Large intestine (tissue), 12 donors: Measurements from ENCODE around the gene METTL4. TPM values are rescaled to one million over a fixed set of nuclear protein-coding genes. Genes with fewer than 3 reads are reported as not detected.
A peak's percentile ranks its signal among the peaks of the same experiment; 100 is the strongest.

Source experiments
- DNase-seq, 2 donors: peaks; one replicate each; pipeline versions ENCODE4 v3.0.0 to v3.0.0-alpha.2; 2013
- H3K27ac ChIP-seq: one replicate; pipeline ENCODE4 v1.5.1; 2013; ENCODE audit warnings: low read length
- H3K27me3 ChIP-seq: 2 replicates; pipeline ENCODE4 v1.6.1; 2013; ENCODE audit warnings: low read length; ENCODE audit not compliant: control insufficient read depth, insufficient read depth
- H3K36me3 ChIP-seq: 2 replicates; pipeline ENCODE4 v1.6.1; 2013; ENCODE audit warnings: low read length; ENCODE audit not compliant: control insufficient read depth, insufficient read depth
- H3K4me1 ChIP-seq: one replicate; pipeline ENCODE4 v1.6.1; 2013; ENCODE audit warnings: low read length; ENCODE audit not compliant: control insufficient read depth, insufficient read depth
- H3K4me3 ChIP-seq: one replicate; pipeline ENCODE4 v1.5.1; 2013; ENCODE audit warnings: low read length
- H3K9me3 ChIP-seq: one replicate; pipeline ENCODE4 v1.6.1; 2013; ENCODE audit warnings: mild to moderate bottlenecking, low read depth, low read length, moderate library complexity; ENCODE audit not compliant: control insufficient read depth
- WGBS: methylation state at CpG from one replicate; pipeline ENCODE4 v1.1.5; 2013; ENCODE audit warnings: low lambda C conversion rate; ENCODE audit not compliant: insufficient coverage; 5-methylcytosine and 5-hydroxymethylcytosine counted together
- long read RNA-seq, 11 donors: transcript quantifications; one replicate each; lab custom pipeline, GENCODE V29; 2026
- polyA plus RNA-seq: library from polyadenylated mRNA; unstranded; fragments of 120-200 nt; gene quantifications from one replicate; pipeline ENCODE4 v1.2.1, GENCODE V29; 2013

The METTL4 gene, protein sequence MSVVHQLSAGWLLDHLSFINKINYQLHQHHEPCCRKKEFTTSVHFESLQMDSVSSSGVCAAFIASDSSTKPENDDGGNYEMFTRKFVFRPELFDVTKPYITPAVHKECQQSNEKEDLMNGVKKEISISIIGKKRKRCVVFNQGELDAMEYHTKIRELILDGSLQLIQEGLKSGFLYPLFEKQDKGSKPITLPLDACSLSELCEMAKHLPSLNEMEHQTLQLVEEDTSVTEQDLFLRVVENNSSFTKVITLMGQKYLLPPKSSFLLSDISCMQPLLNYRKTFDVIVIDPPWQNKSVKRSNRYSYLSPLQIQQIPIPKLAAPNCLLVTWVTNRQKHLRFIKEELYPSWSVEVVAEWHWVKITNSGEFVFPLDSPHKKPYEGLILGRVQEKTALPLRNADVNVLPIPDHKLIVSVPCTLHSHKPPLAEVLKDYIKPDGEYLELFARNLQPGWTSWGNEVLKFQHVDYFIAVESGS
- polyA plus RNA-seq = 13.3 TPM
- long read RNA-seq, donor 1, partial matches to known transcripts = 37 of 51 reads
- long read RNA-seq, donor 1, other reads (novel, unspliced or antisense) = 12 of 51 reads
- long read RNA-seq, donor 2, partial matches to known transcripts = 0 of 2 reads
- long read RNA-seq, donor 2, other reads (novel, unspliced or antisense) = 0 of 2 reads
- long read RNA-seq, donor 3 = 0 reads
- long read RNA-seq, donor 4 = 0 reads
- long read RNA-seq, donor 5 = 0 reads
- long read RNA-seq, donor 6, partial matches to known transcripts = 0 of 2 reads
- long read RNA-seq, donor 6, other reads (novel, unspliced or antisense) = 0 of 2 reads
- long read RNA-seq, donor 7, partial matches to known transcripts = 0 of 1 reads
- long read RNA-seq, donor 7, other reads (novel, unspliced or antisense) = 0 of 1 reads
- long read RNA-seq, donor 8, partial matches to known transcripts = 5 of 10 reads
- long read RNA-seq, donor 8, other reads (novel, unspliced or antisense) = 0 of 10 reads
- long read RNA-seq, donor 9, partial matches to known transcripts = 0 of 2 reads
- long read RNA-seq, donor 9, other reads (novel, unspliced or antisense) = 0 of 2 reads
- long read RNA-seq, donor 10, partial matches to known transcripts = 0 of 1 reads
- long read RNA-seq, donor 10, other reads (novel, unspliced or antisense) = 0 of 1 reads
- long read RNA-seq, donor 11, partial matches to known transcripts = 0 of 1 reads
- long read RNA-seq, donor 11, other reads (novel, unspliced or antisense) = 0 of 1 reads

DNA sequence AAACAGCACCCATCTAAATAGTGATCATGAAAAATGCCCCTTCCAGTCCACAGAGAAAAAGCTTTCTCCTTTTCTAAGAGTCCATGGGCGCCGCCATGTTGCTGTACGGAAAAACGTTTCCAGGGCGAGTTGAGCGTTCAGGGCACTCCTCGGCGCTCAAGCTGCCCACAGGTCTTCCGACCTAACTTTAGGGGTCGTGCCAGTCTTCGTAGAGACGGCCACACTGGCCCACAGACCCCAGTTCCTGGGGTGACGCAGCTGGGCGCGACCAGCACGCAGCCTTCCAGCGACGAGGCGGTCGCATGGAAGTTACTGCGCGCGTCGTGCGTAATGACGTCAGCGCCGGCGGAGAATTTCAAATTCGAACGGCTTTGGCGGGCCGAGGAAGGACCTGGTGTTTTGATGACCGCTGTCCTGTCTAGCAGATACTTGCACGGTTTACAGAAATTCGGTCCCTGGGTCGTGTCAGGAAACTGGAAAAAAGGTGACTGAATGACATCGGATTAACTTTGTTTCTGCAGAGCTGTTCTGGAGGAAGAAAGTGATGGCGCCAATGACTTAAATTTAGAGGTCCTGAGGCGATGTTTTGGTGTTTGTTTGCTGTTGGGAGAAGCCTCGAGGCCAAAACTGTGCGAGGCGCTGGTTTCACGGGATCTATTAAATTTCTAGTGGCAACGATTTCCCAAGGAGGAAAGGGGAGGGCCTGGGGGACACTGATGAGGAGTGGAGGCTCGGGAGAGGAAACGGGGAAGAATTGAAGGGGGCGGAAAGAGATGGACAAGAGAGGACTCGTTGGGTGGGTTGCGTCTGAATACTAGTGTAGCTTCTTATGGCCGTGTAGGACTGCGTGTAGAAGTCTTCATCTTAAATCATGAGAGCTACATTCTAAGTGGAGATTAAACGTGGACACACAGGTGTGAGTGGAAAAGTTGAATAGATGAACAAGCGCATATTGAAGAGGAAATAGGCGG lies at the start of gene METTL4, which contains the start of gene NDC80:
Gene METTL4, minus strand, starts transcription at position 306 of the 971 bp plus-strand sequence. CDS start 4,289 bp downstream, outside the sequence.
Gene NDC80, plus strand, starts transcription at position 358 of the 971 bp plus-strand sequence. CDS start 1,429 bp downstream, outside the sequence.
- peak; percentile 87 to 92 for DNase-seq
- H3K27ac ChIP-seq = peak within 1 kb of the TSS; percentile 96
- H3K4me3 ChIP-seq = peak within 1 kb of the TSS; percentile 90
- H3K36me3 ChIP-seq = peaks cover 11% of the 10 kb centered on the region
- no peaks in the 10 kb centered on the region for H3K27me3 ChIP-seq
- WGBS = 2% methylated on average over 9 of the region's 55 CpGs
- H3K9me3 ChIP-seq = no peaks in the 10 kb centered on the region
- H3K4me1 ChIP-seq = peaks cover 4% of the 10 kb centered on the region

DNA sequence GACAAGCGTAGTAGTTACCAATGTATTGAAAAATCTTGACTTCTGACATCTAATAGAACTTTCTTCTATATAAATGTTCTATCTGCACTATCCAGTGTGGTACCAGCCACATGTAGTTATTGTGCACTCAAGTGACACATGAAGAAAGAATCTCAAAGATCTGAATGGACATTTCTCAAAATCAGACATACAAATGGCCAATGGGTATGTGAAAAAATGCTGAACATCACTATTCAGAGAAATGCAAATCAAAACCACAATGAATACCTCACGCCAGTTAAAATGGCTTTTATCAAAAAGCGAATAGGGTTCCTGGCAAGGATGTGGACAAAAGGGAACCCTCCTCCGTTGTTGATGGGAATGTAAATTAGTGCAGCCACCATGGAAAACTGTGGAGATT lies 46.7 kb upstream of the METTL4 start:
- Histone ChIP-seq H3K4me3 (no peak overlapping the region), H3K4me1 (no peaks in the 10 kb centered on the region), H3K36me3 (peaks cover 3% of the 10 kb centered on the region), H3K27ac (no peak overlapping the region), H3K9me3 (no peaks in the 10 kb centered on the region), H3K27me3 (no peaks in the 10 kb centered on the region)
- 100% methylated on average over 2 of the region's 4 CpGs for WGBS
- DNase-seq = no peak

DNA sequence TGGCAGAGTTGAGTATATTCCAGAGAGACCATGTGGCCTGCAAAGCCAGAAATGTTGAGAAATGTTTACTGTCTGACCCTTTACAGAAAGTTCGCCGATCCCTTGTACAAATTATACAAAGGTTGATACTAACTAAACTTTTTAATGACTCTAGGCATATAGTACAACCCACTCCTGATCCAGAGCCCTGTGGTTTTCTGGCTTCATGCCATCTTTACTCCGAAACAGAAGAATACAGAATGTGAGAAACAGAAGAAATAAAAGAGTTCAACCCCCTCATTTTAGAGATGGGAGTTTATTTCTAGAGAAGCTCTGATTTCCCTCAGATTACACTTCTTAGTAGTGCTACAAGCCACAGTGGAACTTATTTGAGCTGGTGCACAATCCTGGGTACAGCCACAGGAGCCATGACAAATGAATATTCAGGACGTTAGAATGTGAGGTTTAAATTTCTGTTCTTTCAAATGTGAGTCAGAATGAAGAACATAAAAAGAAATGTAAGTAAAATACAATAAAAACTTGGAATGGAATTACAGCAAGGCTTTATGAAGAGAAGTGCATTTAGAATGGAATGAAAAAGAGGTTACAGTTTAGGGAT lies 46.2 kb upstream of the METTL4 start:
- Histone ChIP-seq H3K4me1 (no peaks in the 10 kb centered on the region), H3K27me3 (no peaks in the 10 kb centered on the region), H3K9me3 (no peaks in the 10 kb centered on the region), H3K27ac (no peak overlapping the region), H3K4me3 (no peak overlapping the region), H3K36me3 (peaks cover 3% of the 10 kb centered on the region)
- no peak for DNase-seq
- WGBS = 100% methylated on average over 1 of the region's 4 CpGs

DNA sequence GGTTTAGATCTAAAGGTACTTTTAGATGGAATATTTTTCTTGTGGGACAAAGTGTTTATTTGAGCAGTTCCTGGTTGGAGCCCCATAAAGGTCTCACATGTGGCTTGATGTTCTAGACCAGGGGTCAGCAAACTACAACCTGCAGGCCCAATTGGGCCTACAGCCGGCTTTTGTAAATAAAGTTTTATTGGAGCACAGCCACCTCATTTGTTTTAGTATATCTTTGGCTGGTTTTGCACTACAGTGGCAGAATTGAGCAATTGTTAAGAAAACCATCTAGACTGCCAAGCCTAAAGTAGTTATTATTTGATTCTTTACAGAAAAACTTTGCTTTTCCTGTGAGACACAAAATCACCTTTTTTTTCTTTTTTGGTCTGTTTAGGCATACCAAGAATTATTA lies 41.7 kb upstream of the METTL4 start:
- WGBS = 100% methylated on average over 1 of the region's 1 CpG
- no peaks in the 10 kb centered on the region for H3K9me3 ChIP-seq
- H3K4me3 ChIP-seq = no peak overlapping the region
- no peak overlapping the region for H3K27ac ChIP-seq
- H3K4me1 ChIP-seq = no peaks in the 10 kb centered on the region
- peaks cover 5% of the 10 kb centered on the region for H3K36me3 ChIP-seq
- no peaks in the 10 kb centered on the region for H3K27me3 ChIP-seq
- no peak for DNase-seq

DNA sequence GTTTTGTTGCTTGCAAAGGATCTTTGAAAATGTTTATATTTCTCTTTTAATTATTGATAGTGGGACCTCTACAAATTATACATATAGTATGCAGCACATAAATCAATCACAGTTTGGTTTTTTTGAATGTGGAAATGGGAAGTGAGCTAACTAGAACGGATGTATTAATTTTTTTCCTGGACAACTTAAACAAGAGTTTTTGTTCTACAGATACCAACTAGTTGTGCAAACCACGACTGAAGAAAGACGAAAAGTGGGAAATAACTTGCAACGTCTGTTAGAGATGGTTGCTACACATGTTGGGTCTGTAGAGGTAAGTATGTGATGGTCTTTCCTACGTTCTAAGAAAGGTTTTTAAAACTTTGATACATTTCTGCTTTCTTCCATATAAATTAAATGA lies 39.2 kb upstream of the METTL4 start:
- peaks cover 9% of the 10 kb centered on the region for H3K4me1 ChIP-seq
- WGBS = 100% methylated on average over 2 of the region's 5 CpGs
- no peaks in the 10 kb centered on the region for H3K27me3 ChIP-seq
- no peak for DNase-seq
- H3K9me3 ChIP-seq = no peaks in the 10 kb centered on the region
- H3K4me3 ChIP-seq = no peak overlapping the region
- H3K36me3 ChIP-seq = peaks cover 5% of the 10 kb centered on the region
- no peak overlapping the region for H3K27ac ChIP-seq

DNA sequence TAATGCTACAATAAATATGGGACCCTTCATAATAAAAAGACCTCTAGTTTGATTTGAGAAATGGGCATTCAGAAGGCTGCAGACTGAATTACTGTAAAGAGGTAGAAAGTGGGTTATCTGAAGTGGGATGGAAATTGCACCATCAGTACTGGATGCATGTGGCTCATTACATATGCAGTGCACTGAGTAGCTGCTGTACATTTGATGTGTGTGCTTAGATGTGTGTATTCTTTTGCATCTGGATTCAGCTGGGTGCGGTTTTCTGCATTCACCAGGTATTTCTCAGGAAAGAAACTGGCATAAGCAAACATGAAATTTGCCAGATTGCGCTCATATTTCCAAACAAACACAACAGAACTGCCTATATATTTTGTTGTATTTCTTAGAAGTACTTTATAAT lies 38.3 kb upstream of the METTL4 start:
- Histone ChIP-seq H3K4me1 (peaks cover 13% of the 10 kb centered on the region), H3K36me3 (peaks cover 2% of the 10 kb centered on the region), H3K4me3 (no peak overlapping the region), H3K9me3 (no peaks in the 10 kb centered on the region), H3K27me3 (no peaks in the 10 kb centered on the region), H3K27ac (no peak overlapping the region)
- no CpG with 5 or more reads among the region's 2 CpGs for WGBS
- no peak for DNase-seq

DNA sequence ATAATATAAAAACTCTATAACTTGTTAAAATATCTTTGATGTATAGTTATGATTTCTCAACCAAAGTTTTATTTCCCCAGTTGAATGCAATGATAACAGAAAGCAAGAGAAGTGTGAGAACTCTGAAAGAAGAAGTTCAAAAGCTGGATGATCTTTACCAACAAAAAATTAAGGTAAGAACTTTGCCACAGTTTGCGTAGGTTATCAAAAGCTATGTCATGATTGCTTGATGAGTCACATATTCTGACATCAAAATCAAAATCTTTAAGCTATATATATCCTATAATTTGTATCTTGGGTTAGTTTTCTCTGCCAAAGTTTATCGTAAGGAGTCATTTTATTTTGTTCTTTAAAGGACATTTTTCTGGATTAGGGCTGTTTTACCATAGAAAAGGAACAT lies 35.0 kb upstream of the METTL4 start:
- Histone ChIP-seq H3K9me3 (no peaks in the 10 kb centered on the region), H3K27me3 (no peaks in the 10 kb centered on the region), H3K36me3 (no peaks in the 10 kb centered on the region), H3K4me1 (peaks cover 13% of the 10 kb centered on the region), H3K27ac (peak overlapping the region; percentile 68), H3K4me3 (no peak overlapping the region)
- WGBS = 86% methylated on average over 1 of the region's 2 CpGs
- DNase-seq = peak in 1 of 2 donors; percentile 11

DNA sequence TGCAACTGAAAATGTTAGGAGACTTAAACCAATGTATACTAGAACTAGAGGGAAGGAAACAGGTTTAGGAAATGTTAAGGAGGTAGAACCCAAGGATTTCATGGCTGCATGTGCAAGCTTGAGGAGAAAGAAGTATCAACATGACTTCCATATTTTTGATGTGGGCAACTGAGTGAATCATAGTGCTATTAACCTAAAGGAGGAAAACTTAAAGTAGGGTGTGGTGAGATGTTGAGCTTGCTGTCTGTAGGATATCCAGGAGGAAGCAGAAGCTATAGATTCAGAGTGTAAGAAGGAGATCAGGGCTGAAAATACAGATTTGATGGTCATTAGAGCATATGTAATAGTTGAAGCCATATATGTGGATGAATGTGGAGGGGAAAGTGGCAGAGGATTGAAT lies 31.5 kb upstream of the METTL4 start:
- Histone ChIP-seq H3K9me3 (no peaks in the 10 kb centered on the region), H3K36me3 (no peaks in the 10 kb centered on the region), H3K27ac (no peak overlapping the region), H3K4me3 (no peak overlapping the region), H3K4me1 (peaks cover 13% of the 10 kb centered on the region), H3K27me3 (no peaks in the 10 kb centered on the region)
- DNase-seq = no peak

DNA sequence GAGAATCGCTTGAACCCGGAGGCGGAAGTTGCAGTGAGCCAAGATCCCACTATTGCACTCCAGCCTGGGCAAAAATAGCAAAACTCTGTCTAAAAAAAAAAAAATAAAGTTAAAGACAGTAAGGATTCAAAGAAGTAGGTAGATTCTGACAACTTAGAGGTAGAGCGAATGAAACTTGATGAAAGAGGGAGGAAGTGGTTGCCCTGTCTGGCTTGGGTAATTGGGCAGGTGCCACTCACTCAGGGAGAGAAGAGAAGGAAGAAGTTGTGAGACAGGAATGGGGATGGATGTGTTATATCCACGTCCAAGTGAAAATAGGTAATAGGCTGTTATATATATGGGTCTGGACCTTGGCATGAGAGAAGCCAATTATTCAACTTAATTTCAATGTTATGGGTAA lies 26.3 kb upstream of the METTL4 start:
- H3K27ac ChIP-seq = no peak overlapping the region
- H3K27me3 ChIP-seq = no peaks in the 10 kb centered on the region
- H3K4me1 ChIP-seq = no peaks in the 10 kb centered on the region
- H3K4me3 ChIP-seq = no peak overlapping the region
- no peak for DNase-seq
- WGBS = 90% methylated on average over 2 of the region's 5 CpGs
- no peaks in the 10 kb centered on the region for H3K36me3 ChIP-seq
- no peaks in the 10 kb centered on the region for H3K9me3 ChIP-seq
